Measurements from ENCODE around the gene AUTS2.

- TF ChIP-seq CTCF (optimal IDR thresholded peaks at IDR 0.05 in 1 of 3, IDR thresholded peaks at IDR 0.05 in 1 of 3, conservative IDR thresholded peaks at IDR 0.05 in 1 of 3; ENCODE audit: extremely low read depth in 1 of 3, insufficient read depth in 2 of 3, low read length in 3 of 3) (no peak), EZH2 (IDR thresholded peaks at IDR 0.05; ENCODE audit: low read length) (no peak)
Measured at GRCh38 chr7:70218006-70218405, 619.7 kb downstream of the AUTS2 start.
